Prostate gland (tissue), 2 donors: ENCODE measurements around the gene RAB35. TPM values are rescaled to one million over a fixed set of nuclear protein-coding genes. Genes with fewer than 3 reads are reported as not detected.

Source experiments
- DNase-seq: peaks from one replicate; pipeline ENCODE4 v3.0.0-alpha.2; 2019; ENCODE audit warnings: low spot score
- H3K27ac ChIP-seq, 2 donors: fragments of 200-600 bp; sonication (generic); 2 replicates each; pipeline ENCODE4 v1.5.1; 2017 to 2019
- H3K27me3 ChIP-seq: fragments of 200-600 bp; sonication (generic); replicated peaks from 2 replicates; pipeline ENCODE4 v1.5.1; 2019; ENCODE audit not compliant: insufficient read depth
- H3K36me3 ChIP-seq, 2 donors: fragments of 200-600 bp; sonication (generic); 1 replicate in 1 of 2; 2 replicates in 1 of 2; pipeline versions ENCODE4 v1.5.1 to v1.8.1; 2017 to 2019
- H3K4me1 ChIP-seq: fragments of 200-600 bp; sonication (generic); replicated peaks from 2 replicates; pipeline ENCODE4 v1.5.1; 2019
- H3K4me3 ChIP-seq, 2 donors: fragments of 200-600 bp; sonication (generic); 2 replicates each; pipeline ENCODE4 v1.5.1; 2017 to 2019
- H3K9me3 ChIP-seq: fragments of 200-600 bp; sonication (generic); 2 replicates; pipeline ENCODE4 v1.5.1; 2017
- POLR2A ChIP-seq: fragments of 450-650 bp; IDR thresholded peaks from one replicate; pipeline ENCODE4 v1.6.1; 2016; ENCODE audit warnings: antibody characterized with exemption, mild to moderate bottlenecking
- POLR2AphosphoS5 ChIP-seq: sonication (generic); formaldehyde crosslinking; IDR thresholded peaks from one replicate; pipeline ENCODE4 v1.6.1; 2017; ENCODE audit warnings: antibody characterized with exemption
- WGBS: methylation state at CpG from one replicate; pipeline ENCODE4 v1.1.5; 2018; 5-methylcytosine and 5-hydroxymethylcytosine counted together
- intact Hi-C: fragments of 100-400 bp; cut with DNase I; formaldehyde crosslinking; loops from one replicate; pipeline ENCODE4 v1.14.2; 2022
- total RNA-seq, 2 donors: library from RNA; depleted of rRNA; stranded (reverse); fragments of >200 nt; gene quantifications; one replicate each; pipeline ENCODE4 v1.1.0, GENCODE V29; 2016
- TF ChIP-seq, protein P1 (sequence below), 4 experiments: fragments of 200-600 bp in 2 of 4; fragments of 450-650 bp in 2 of 4; sonication (generic) in 2 of 4; IDR thresholded peaks; 1 replicate in 3 of 4; 2 replicates in 1 of 4; pipeline ENCODE4 v1.5.1; 2016 to 2019; ENCODE audit warnings: antibody characterized with exemption in 4 of 4, mild to moderate bottlenecking in 2 of 4, moderate library complexity in 2 of 4

RAB35 gene
- total RNA-seq, 2 donors from 2014 or later: 26.6 to 41.1 TPM

DNA sequence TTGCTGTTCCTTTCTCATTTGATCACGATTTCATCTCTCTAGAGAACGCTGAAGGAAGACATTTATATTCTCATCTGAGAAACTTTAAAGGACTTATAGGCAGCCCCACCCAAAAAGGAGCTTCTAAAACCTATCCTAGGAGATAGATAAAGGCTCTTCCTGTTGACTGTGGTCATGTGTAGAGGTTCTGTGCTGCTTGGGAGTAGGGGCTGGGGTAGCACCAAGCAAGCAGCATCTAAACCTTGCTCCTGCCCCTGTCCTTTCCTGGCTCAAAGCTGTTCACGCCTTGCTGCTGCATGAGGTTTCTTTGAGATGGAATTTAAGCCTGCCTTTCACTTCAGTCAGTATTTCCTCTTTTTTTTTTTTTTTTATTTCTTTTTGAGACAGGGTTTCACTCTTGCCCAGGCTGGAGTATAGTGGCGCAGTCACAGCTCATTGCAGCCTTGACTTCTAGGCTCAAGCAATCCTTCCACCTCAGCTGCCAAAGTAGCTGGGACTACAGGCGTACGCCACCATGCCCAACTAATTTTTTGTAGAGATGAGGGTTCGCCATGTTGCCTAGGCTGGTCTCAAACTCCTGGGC, 41.4 kb downstream of the RAB35 start:
- Histone ChIP-seq H3K4me3 (no peak overlapping the region), H3K36me3 (no peaks in the 10 kb centered on the region), H3K4me1 (no peaks in the 10 kb centered on the region), H3K27me3 (no peaks in the 10 kb centered on the region), H3K9me3 (no peaks in the 10 kb centered on the region), H3K27ac (no peak overlapping the region)
- intact Hi-C loops: no loop called here
- TF ChIP-seq POLR2A (no peak), POLR2AphosphoS5 (no peak)
- TF ChIP-seq, protein P1, sequence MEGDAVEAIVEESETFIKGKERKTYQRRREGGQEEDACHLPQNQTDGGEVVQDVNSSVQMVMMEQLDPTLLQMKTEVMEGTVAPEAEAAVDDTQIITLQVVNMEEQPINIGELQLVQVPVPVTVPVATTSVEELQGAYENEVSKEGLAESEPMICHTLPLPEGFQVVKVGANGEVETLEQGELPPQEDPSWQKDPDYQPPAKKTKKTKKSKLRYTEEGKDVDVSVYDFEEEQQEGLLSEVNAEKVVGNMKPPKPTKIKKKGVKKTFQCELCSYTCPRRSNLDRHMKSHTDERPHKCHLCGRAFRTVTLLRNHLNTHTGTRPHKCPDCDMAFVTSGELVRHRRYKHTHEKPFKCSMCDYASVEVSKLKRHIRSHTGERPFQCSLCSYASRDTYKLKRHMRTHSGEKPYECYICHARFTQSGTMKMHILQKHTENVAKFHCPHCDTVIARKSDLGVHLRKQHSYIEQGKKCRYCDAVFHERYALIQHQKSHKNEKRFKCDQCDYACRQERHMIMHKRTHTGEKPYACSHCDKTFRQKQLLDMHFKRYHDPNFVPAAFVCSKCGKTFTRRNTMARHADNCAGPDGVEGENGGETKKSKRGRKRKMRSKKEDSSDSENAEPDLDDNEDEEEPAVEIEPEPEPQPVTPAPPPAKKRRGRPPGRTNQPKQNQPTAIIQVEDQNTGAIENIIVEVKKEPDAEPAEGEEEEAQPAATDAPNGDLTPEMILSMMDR (IDR thresholded peaks at IDR 0.05): no peak
- no peak for DNase-seq
- 88% methylated on average over 7 of the region's 7 CpGs for WGBS

DNA sequence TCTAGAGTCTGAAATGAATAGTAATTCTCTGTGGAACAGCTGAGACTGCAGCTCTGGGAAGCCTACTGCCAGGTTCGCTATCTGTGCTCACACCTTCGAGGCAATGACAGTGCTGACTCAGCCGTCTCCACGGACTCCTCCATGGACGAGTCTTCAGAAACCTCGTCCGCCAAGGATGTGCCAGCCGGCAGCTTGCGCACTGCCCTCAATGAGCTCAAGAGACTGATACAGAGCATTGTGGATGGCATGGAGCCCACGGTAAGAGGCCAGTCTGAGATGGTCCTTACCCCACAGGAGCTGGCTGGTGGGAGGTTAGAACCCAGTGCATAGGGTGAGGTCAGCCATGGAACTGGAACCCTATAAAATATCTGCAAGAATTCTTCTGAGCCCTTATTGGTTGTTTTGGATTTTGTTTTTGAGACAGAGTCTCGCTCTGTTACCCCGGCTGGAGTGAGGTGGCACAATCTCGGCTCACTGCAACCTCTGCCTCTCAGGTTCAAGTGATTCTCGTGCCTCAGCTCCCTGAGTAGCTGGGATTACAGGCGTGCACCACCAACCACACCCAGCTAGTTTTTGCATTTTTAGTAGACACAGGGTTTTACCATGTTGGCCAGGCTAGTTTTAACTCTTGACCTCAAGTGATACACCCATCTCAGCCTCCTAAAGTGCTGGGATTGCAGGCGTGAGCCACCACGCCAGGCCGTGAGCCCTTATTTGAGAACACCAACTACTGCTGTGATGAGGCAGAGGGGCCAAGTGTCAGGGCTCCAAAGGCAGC, 43.9 kb downstream of the RAB35 start:
- DNase-seq: no peak
- Histone ChIP-seq H3K27ac (no peak overlapping the region), H3K4me1 (no peaks in the 10 kb centered on the region), H3K36me3 (no peaks in the 10 kb centered on the region), H3K9me3 (no peaks in the 10 kb centered on the region), H3K4me3 (no peak overlapping the region), H3K27me3 (no peaks in the 10 kb centered on the region)
- intact Hi-C loops: no loop called here
- TF ChIP-seq, protein P1 (IDR thresholded peaks at IDR 0.05): no peak
- TF ChIP-seq POLR2A (no peak), POLR2AphosphoS5 (no peak)
- WGBS: 92% methylated on average over 18 of the region's 18 CpGs

DNA sequence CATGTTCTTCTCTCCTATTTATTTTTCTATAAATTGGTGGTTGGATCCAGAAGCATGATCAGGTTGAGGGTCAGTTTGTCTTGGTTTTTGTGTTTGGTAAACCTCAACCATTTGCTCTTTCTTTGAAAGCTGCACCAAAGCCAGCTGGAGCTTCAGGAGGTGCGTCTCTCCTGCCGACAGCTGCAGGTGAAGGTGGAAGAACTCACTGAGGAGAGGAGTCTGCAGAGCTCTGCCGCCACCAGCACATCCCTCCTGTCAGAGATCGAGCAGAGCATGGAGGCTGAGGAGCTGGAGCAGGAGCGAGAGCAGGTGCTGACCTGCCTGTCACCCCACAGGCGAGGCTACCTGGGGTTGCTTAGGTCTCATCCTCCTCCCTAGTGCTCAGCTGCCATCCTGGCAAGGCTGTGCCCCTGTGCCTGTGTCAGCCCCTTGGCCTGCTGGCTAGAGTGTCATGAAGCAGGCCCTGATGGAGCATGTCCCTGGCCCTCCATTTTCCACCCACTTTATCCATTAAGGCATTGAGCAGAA, 45.0 kb downstream of the RAB35 start:
- H3K27me3 ChIP-seq: no peaks in the 10 kb centered on the region
- no peak for DNase-seq
- 92% methylated on average over 5 of the region's 6 CpGs for WGBS
- no peak overlapping the region for H3K4me3 ChIP-seq
- TF ChIP-seq POLR2A (no peak), POLR2AphosphoS5 (no peak)
- TF ChIP-seq, protein P1 (IDR thresholded peaks at IDR 0.05): no peak
- intact Hi-C loops: no loop called here
- no peaks in the 10 kb centered on the region for H3K36me3 ChIP-seq
- no peak overlapping the region for H3K27ac ChIP-seq
- no peaks in the 10 kb centered on the region for H3K4me1 ChIP-seq
- no peaks in the 10 kb centered on the region for H3K9me3 ChIP-seq

DNA sequence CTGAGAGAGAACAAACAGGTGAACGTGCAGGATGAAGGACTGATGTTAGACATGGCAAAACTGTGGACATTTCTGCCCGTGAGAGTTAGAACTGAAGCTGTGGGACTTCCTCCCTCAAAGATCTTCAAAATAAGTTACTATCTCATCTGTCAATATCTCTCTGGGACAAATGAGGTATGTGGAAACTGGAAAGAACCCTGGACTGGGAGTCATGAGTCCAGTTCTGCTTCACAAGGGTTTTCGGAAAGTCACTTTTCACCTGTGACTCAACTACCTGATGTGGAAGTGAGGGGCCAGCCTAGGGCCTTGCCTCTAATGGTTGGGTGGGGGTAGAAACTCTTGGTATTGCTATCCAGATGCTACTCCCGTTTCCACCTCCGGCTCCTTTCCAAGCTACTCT, 47.3 kb downstream of the RAB35 start:
- H3K4me3 ChIP-seq: no peak overlapping the region
- no peaks in the 10 kb centered on the region for H3K36me3 ChIP-seq
- DNase-seq: no peak
- H3K9me3 ChIP-seq: no peaks in the 10 kb centered on the region
- TF ChIP-seq POLR2A (no peak), POLR2AphosphoS5 (no peak)
- TF ChIP-seq, protein P1 (IDR thresholded peaks at IDR 0.05): no peak
- H3K27me3 ChIP-seq: no peaks in the 10 kb centered on the region
- H3K27ac ChIP-seq: no peak overlapping the region
- H3K4me1 ChIP-seq: no peaks in the 10 kb centered on the region
- 86% methylated on average over 5 of the region's 5 CpGs for WGBS
- intact Hi-C loops: no loop called here

DNA sequence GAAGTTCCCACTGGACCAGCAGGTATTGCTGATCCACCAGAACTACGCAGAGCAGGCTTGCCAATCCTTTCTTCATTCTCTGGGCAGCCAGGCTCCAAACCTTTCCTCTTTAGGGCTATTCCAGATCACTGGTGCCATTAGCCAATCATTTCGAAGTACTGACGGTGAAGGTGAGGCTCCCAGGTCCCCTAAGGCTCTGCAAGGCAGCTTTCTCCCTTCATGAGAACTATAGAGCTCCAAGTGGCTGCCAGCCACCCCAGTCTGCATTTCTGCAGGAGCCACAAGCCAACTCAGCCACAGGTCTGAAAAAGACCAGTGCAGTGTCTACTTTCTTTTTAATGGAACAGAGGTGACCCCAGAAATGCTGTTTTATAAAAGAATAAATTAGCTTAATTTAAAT, 48.7 kb downstream of the RAB35 start:
- 62% methylated on average over 3 of the region's 3 CpGs for WGBS
- intact Hi-C loops: no loop called here
- no peak overlapping the region for H3K27ac ChIP-seq
- no peaks in the 10 kb centered on the region for H3K4me1 ChIP-seq
- H3K4me3 ChIP-seq: no peak overlapping the region
- H3K36me3 ChIP-seq: no peaks in the 10 kb centered on the region
- H3K27me3 ChIP-seq: no peaks in the 10 kb centered on the region
- no peak for DNase-seq
- TF ChIP-seq POLR2AphosphoS5: no peak
- TF ChIP-seq, protein P1 (IDR thresholded peaks at IDR 0.05): no peak
- no peak for TF ChIP-seq POLR2A
- H3K9me3 ChIP-seq: no peaks in the 10 kb centered on the region
